Right lobe of liver (tissue), 4 donors: ENCODE data around the gene FKBP8.

Source experiments
- CTCF ChIP-seq, 4 donors: fragments of 200-600 bp in 3 of 4; fragments of 450-650 bp in 1 of 4; IDR thresholded peaks; one replicate each; pipeline versions ENCODE4 v1.5.1 to v1.8.0; 2016 to 2022; ENCODE audit warnings: antibody characterized with exemption in 4 of 4, mild to moderate bottlenecking in 2 of 4
- POLR2A ChIP-seq: fragments of 450-650 bp; IDR thresholded peaks from one replicate; pipeline ENCODE4 v1.6.1; 2017; ENCODE audit warnings: antibody characterized with exemption, mild to moderate bottlenecking
- donor health status: DM: no; HTN: no; CAD: no.
- donor health status: DM: no; HTN: no; CAD: no.
- donor health status: DM: no; HTN: yes; CAD: no.

GRCh38 chr19:18502638-18503294 lies 40.6 kb downstream of the FKBP8 start:
- no peak for TF ChIP-seq CTCF (IDR thresholded peaks at IDR 0.05)
- TF ChIP-seq POLR2A: no peak
